Endodermal cell (in vitro differentiated cells): ENCODE measurements around the gene MYH9. TPM values are rescaled to one million over a fixed set of nuclear protein-coding genes. Genes with fewer than 3 reads are reported as not detected.
A peak's percentile ranks its signal among the peaks of the same experiment; 100 is the strongest.

Experiments used
- DNase-seq: peaks from one replicate; pipeline ENCODE4 v3.0.0-alpha.2; 2017
- H3K27ac ChIP-seq: 2 replicates; pipeline ENCODE4 v1.5.1; 2013; ENCODE audit warnings: mild to moderate bottlenecking, low read depth, low read length, moderate library complexity
- H3K27me3 ChIP-seq: 2 replicates; pipeline ENCODE4 v1.6.1; 2013; ENCODE audit warnings: mild to moderate bottlenecking, low read length, moderate library complexity; ENCODE audit not compliant: insufficient read depth, control insufficient read depth, poor library complexity, severe bottlenecking
- H3K36me3 ChIP-seq: 2 replicates; pipeline ENCODE4 v1.7.0; 2013; ENCODE audit warnings: mild to moderate bottlenecking, low read length, moderate library complexity; ENCODE audit not compliant: control insufficient read depth, insufficient read depth
- H3K4me1 ChIP-seq: one replicate; pipeline ENCODE4 v1.7.0; 2013; ENCODE audit warnings: low read length; ENCODE audit not compliant: control insufficient read depth, insufficient read depth
- H3K4me3 ChIP-seq: 2 replicates; pipeline ENCODE4 v1.5.1; 2013; ENCODE audit warnings: mild to moderate bottlenecking, low read length, moderate library complexity
- H3K9ac ChIP-seq: 2 replicates; pipeline ENCODE4 v1.6.1; 2013; ENCODE audit warnings: mild to moderate bottlenecking, low read length, moderate library complexity; ENCODE audit not compliant: poor library complexity, severe bottlenecking; ENCODE audit errors: extremely low read depth
- H3K9me3 ChIP-seq: 2 replicates; pipeline ENCODE4 v1.6.1; 2013; ENCODE audit warnings: mild to moderate bottlenecking, low read length, moderate library complexity; ENCODE audit not compliant: control insufficient read depth
- H3K27ac Mint-ChIP-seq: 2 replicates; pipeline ENCODE4 v1.8.0; 2020; ENCODE audit warnings: mixed read lengths
- H3K27me3 Mint-ChIP-seq: 2 replicates; pipeline ENCODE4 v1.8.0; 2021; ENCODE audit warnings: mild to moderate bottlenecking, mixed read lengths; ENCODE audit not compliant: insufficient read depth
- H3K36me3 Mint-ChIP-seq: 2 replicates; pipeline ENCODE4 v1.8.0; 2020; ENCODE audit warnings: low read depth, mixed read lengths
- H3K4me1 Mint-ChIP-seq: 2 replicates; pipeline ENCODE4 v1.8.0; 2020; ENCODE audit warnings: mixed read lengths
- H3K4me3 Mint-ChIP-seq: 2 replicates; pipeline ENCODE4 v1.8.0; 2020; ENCODE audit warnings: mild to moderate bottlenecking, moderate library complexity, mixed read lengths
- H3K9me3 Mint-ChIP-seq: 2 replicates; pipeline ENCODE4 v1.8.0; 2020; ENCODE audit warnings: mild to moderate bottlenecking, mixed read lengths
- WGBS, 2 experiments: methylation state at CpG; one replicate each; pipeline versions ENCODE4 v1.1.5 to v1.1.7; 2013; ENCODE audit warnings: missing lambda C conversion rate in 2 of 2, mixed read lengths in 1 of 2; ENCODE audit not compliant: insufficient coverage in 1 of 2, insufficient read length in 1 of 2; 5-methylcytosine and 5-hydroxymethylcytosine counted together
- total RNA-seq, 2 donors: library from RNA; stranded (reverse); fragmentation: NEBNext Ultra II Directional in 1 of 2; extraction: Animal tissue kit (Norgen Biotek cat#: 25700) in 1 of 2; gene quantifications; 2 replicates in 1 of 2; 3 replicates in 1 of 2; pipeline ENCODE4 v1.2.1, GENCODE V29; 2021
- TF ChIP-seq, protein P1 (sequence below): fragments of 200-600 bp; sonication (generic); conservative IDR thresholded peaks from 2 replicates; pipeline ENCODE4 v1.5.0; 2021; ENCODE audit warnings: antibody characterized with exemption, mild to moderate bottlenecking

The MYH9 gene
- total RNA-seq, 2 donors from 2014 or later = 270 to 288 TPM

DNA sequence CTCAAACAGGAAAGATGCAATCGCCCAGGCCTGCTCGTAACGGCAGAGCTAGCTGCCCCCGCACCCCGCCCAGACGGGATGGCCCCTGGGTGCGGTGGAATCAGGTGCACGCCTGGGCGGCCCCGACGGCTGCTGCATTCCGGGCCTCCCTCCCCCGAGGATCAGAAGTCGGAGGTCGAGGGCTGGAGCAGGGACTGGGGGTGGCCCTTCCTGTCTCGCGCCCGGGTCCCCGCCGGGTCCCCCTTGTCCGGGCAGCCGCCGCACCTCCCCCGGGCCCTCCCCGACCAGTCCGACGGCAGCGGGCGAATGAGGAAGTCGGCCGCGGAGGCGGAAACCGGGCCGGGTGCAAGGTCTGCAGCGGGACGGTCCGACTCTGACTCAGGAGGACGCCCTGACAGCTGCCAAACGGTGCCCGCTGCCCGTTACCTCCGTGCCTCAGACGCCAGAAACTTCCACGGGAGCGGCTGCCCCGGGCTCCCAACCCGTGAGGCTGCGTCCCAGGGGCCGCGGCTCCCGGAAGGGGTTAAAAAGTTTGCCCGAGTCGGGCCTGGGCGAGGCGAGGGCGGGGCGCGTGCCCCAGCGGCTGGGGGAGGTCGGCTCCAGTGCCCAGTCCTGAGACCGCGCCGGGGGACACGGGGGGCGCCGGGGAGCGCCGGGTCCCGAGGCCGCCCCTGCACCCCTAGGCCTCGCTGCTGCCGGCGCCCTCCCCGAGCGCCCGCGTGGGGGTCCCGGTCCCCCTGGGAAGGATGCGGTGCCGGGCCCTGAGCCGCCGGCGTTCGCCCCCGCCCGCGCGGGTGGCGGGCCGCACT, 663 bp downstream of the MYH9 start:
- DNase-seq = peak; percentile 53
- 0% methylated on average over 29 to 91 of the region's 91 CpGs for WGBS, 2 experiments
- peak overlapping the region; percentile 84 for H3K4me3 Mint-ChIP-seq
- no peaks in the 10 kb centered on the region for H3K27me3 Mint-ChIP-seq
- peak overlapping the region; percentile 87 for H3K27ac Mint-ChIP-seq
- H3K36me3 Mint-ChIP-seq = peaks cover 14% of the 10 kb centered on the region
- peak overlapping the region; percentile 96 for H3K4me3 ChIP-seq
- H3K9me3 Mint-ChIP-seq = no peaks in the 10 kb centered on the region
- TF ChIP-seq, protein P1, sequence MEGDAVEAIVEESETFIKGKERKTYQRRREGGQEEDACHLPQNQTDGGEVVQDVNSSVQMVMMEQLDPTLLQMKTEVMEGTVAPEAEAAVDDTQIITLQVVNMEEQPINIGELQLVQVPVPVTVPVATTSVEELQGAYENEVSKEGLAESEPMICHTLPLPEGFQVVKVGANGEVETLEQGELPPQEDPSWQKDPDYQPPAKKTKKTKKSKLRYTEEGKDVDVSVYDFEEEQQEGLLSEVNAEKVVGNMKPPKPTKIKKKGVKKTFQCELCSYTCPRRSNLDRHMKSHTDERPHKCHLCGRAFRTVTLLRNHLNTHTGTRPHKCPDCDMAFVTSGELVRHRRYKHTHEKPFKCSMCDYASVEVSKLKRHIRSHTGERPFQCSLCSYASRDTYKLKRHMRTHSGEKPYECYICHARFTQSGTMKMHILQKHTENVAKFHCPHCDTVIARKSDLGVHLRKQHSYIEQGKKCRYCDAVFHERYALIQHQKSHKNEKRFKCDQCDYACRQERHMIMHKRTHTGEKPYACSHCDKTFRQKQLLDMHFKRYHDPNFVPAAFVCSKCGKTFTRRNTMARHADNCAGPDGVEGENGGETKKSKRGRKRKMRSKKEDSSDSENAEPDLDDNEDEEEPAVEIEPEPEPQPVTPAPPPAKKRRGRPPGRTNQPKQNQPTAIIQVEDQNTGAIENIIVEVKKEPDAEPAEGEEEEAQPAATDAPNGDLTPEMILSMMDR = no peak
- peaks cover 8% of the 10 kb centered on the region for H3K4me1 ChIP-seq
- H3K27me3 ChIP-seq = no peaks in the 10 kb centered on the region
- peak overlapping the region; percentile 83 for H3K9ac ChIP-seq
- peaks cover 20% of the 10 kb centered on the region for H3K4me1 Mint-ChIP-seq
- H3K9me3 ChIP-seq = no peaks in the 10 kb centered on the region
- H3K27ac ChIP-seq = peak overlapping the region; percentile 33
- peaks cover 33% of the 10 kb centered on the region for H3K36me3 ChIP-seq

DNA sequence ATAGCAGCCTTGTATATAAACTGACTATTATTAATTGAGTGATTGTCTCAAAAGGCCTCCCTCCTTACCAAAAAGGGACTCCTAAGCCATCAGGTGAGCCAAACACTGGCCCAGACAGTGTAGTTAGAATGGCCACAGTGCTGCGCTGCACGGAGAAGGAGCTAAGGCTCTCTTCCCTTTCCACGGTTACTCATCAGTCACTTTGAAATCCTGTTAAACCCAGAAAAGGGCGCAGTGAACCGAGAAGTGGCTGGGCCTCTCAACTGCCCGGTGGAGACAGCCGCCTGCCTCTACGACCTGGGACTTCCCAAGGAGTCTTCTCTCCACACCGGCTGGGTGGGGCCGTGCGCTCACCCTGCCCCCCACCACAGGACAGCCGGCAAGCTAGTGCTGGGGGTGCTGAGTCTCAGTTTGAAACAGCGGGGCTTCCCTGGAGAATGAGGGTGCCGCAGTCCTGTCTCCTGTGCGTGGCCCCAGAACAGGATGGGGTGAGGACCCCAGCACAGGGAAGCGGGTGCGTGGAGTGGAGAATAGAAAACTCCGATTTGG, 1.3 kb downstream of the MYH9 start:
- H3K9ac ChIP-seq = peak overlapping the region; percentile 83
- Mint-ChIP-seq H3K9me3 (no peaks in the 10 kb centered on the region), H3K4me3 (peak overlapping the region; percentile 84), H3K36me3 (peaks cover 17% of the 10 kb centered on the region), H3K27me3 (no peaks in the 10 kb centered on the region), H3K4me1 (peaks cover 20% of the 10 kb centered on the region), H3K27ac (peak overlapping the region; percentile 87)
- H3K9me3 ChIP-seq = no peaks in the 10 kb centered on the region
- TF ChIP-seq, protein P1 = no peak
- no peak for DNase-seq
- H3K27ac ChIP-seq = peak overlapping the region; percentile 33
- H3K4me1 ChIP-seq = peaks cover 8% of the 10 kb centered on the region
- H3K36me3 ChIP-seq = peaks cover 38% of the 10 kb centered on the region
- WGBS, 2 experiments = 0 to 2% methylated on average over 9 to 18 of the region's 18 CpGs
- H3K27me3 ChIP-seq = no peaks in the 10 kb centered on the region
- peak overlapping the region; percentile 96 for H3K4me3 ChIP-seq

DNA sequence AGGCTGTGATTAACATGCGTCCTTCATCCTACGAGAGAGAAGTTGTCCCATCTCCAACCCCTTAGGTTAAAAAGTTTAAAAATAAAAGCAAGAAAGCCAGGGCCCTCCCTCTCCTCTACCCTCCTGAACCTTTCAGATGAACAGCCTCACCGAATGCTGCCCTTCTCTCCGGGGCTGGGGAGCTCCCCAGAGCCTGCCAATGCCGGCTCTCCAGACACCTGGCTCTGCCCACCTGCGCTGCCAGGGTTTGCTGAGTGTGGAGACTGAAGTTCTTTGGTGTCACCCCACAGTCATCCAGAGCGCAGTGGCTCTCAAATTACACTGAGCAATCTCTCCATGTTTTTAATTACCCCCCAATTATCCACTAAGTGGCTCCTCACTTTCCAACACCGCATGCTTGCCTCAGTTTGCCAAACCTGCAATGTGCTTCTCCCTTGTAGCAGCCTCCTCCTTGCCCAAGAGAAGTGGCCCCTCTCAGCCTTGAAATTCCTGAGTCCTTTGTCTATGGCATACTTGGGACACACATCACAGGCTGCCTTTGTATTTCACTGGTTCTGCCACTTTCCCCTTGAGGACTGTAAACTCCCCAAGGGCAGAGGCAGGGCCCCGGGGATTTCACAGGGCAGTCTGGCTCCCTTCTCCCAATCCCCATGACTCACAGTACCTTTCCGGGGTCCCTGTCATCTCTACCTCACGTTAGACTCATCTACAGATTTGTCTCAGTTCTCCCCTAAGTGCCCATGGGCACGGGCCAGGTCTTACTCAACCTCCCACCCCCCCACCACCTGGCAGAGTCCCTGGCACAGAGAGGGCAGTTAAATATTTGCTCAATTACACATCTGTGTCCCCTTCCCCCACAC, 2.0 kb downstream of the MYH9 start:
- H3K4me1 ChIP-seq = peaks cover 8% of the 10 kb centered on the region
- peak overlapping the region; percentile 96 for H3K4me3 ChIP-seq
- H3K4me3 Mint-ChIP-seq = peak overlapping the region; percentile 84
- H3K27ac ChIP-seq = peak overlapping the region; percentile 88
- TF ChIP-seq, protein P1 = no peak
- no peak for DNase-seq
- peaks cover 42% of the 10 kb centered on the region for H3K36me3 ChIP-seq
- H3K36me3 Mint-ChIP-seq = peaks cover 17% of the 10 kb centered on the region
- whole genome bisulfite sequencing, 2 experiments = 23 to 26% methylated on average over 8 to 12 of the region's 12 CpGs
- peak overlapping the region; percentile 87 for H3K27ac Mint-ChIP-seq
- no peaks in the 10 kb centered on the region for H3K9me3 ChIP-seq
- H3K27me3 Mint-ChIP-seq = no peaks in the 10 kb centered on the region
- H3K9ac ChIP-seq = peak overlapping the region; percentile 83
- H3K4me1 Mint-ChIP-seq = peaks cover 20% of the 10 kb centered on the region
- no peaks in the 10 kb centered on the region for H3K27me3 ChIP-seq
- H3K9me3 Mint-ChIP-seq = no peaks in the 10 kb centered on the region
